ENCODE measurements around the gene GSTO2. TPM values are rescaled to one million over a fixed set of nuclear protein-coding genes. Genes with fewer than 3 reads are reported as not detected.

The GSTO2 gene
- total and polyA plus RNA-seq, 10 of the 15 experiments (the other 5 are each of a cell fraction or from before 2014, with no cell fraction given): 0.16 to 0.86 (median 0.46) TPM

- TF ChIP-seq BCL3 (IDR thresholded peaks at IDR 0.05; ENCODE audit: borderline replicate concordance, insufficient read depth, low read depth, low read length, poor library complexity, severe bottlenecking) (no peak), MAX (IDR thresholded peaks at IDR 0.05; ENCODE audit: low read depth, low read length) (no peak)
Measured at GRCh38 chr10:104321226-104321625, 52.2 kb downstream of the GSTO2 start (continued).

- BruUV-seq (replicated peaks): no TSS peak
- Histone ChIP-seq H3K9ac (ENCODE audit: control insufficient read depth, insufficient read depth, low read length) (no peak overlapping the region), H3K4me1 (ENCODE audit: control insufficient read depth, insufficient read depth, low read length) (peaks cover 30% of the 10 kb centered on the region), H3K4me2 (ENCODE audit: control insufficient read depth, insufficient read depth) (peak overlapping the region; percentile 12; the same call in 1 of the 2 replicates), H3K27ac (ENCODE audit: control insufficient read depth, insufficient read depth) (no peak overlapping the region), H4K20me1 (ENCODE audit: control insufficient read depth, insufficient read depth) (0 out of 2 replicates have a peak, but pooled peaks cover 8% of the 10 kb centered on the region), H2AFZ (ENCODE audit: control insufficient read depth, low read depth, low read length) (no peak overlapping the region), H3K27me3 (replicated peaks in 1 of 2; ENCODE audit: control insufficient read depth in 2 of 2, insufficient read depth in 2 of 2, low read length in 1 of 2) (no peaks in the 10 kb centered on the region), H3K36me3 (ENCODE audit: control insufficient read depth in 2 of 2, insufficient read depth in 2 of 2, low read length in 1 of 2) (peaks cover 4 to 10% of the 10 kb centered on the region in 2 experiments; a peak in 3 of 4 replicates), H3K79me2 (ENCODE audit: control insufficient read depth, insufficient read depth, low read length) (peaks cover 18% of the 10 kb centered on the region), H3K4me3 (no peak overlapping the region; the same call in 1 of the 2 replicates), H3K9me3 (replicated peaks; ENCODE audit: control insufficient read depth, insufficient read depth, low read length) (no peaks in the 10 kb centered on the region)
- RAD21 ChIA-PET (ENCODE audit: unreplicated experiment): interaction anchor here (0.7 to 1.4 kb wide), 5 partner anchors 14 to 193 kb away, joined by 3 to 15 read pairs (median 4); partner anchors contain the start of gene ITPRIP
- DNase-seq (ENCODE audit: low read depth, low spot score): no peak
- peak; percentile 24 for ATAC-seq
- POLR2A ChIA-PET: interaction anchor here (0.7 to 1.4 kb wide), 4 partner anchors 11 to 299 kb away, joined by 3 to 4 read pairs (median 3); no protein-coding TSS in a partner anchor
- SMC1A ChIA-PET (ENCODE audit: uncharacterized antibody, unreplicated experiment): interaction anchor here (1.0 to 3.3 kb wide), 8 partner anchors 13 to 49 kb away, joined by 3 to 13 read pairs (median 4); partner anchors contain the start of gene ITPRIP
- CTCF ChIA-PET: interaction anchor here (0.8 to 3.2 kb wide), 9 partner anchors 15 to 46 kb away, joined by 3 to 23 read pairs (median 4); partner anchors contain the start of genes CFAP58 and ITPRIP
- intact Hi-C loops (cut with micrococcal nuclease; ENCODE audit: unreplicated experiment) (no loop called here), in situ Hi-C loops (cut with MboI) (no loop called here)
- 52% methylated on average over 8 of the region's 8 CpGs for whole genome bisulfite sequencing (ENCODE audit: insufficient coverage, insufficient replicate concordance, low lambda C conversion rate, missing lambda C conversion rate)
- no peak for FAIRE-seq
- TF ChIP-seq YY1 (IDR thresholded peaks at IDR 0.05; ENCODE audit: low read depth, low read length): no peak
- TF ChIP-seq E2F8 (IDR thresholded peaks at IDR 0.05; ENCODE audit: low read depth, partially characterized antibody): no peak
- no peak for TF ChIP-seq IKZF2 (IDR thresholded peaks at IDR 0.05)
- no peak for TF ChIP-seq PRDM15 (CRISPR knock-in tag; IDR thresholded peaks at IDR 0.05)
- no peak for TF ChIP-seq PAX8 (IDR thresholded peaks at IDR 0.05)
- TF ChIP-seq MXI1 (IDR thresholded peaks at IDR 0.05; ENCODE audit: low read depth, low read length): no peak
- peak in 1 of 2 experiments; percentile 28; a peak in 1 of 4 replicates for TF ChIP-seq BHLHE40 (IDR thresholded peaks at IDR 0.05; ENCODE audit: borderline replicate concordance in 1 of 2, low read depth in 2 of 2, low read length in 1 of 2)
- no peak for TF ChIP-seq NFXL1 (IDR thresholded peaks at IDR 0.05; ENCODE audit: borderline replicate concordance)
- TF ChIP-seq IRF4 (IDR thresholded peaks at IDR 0.05; ENCODE audit: low read depth, low read length): no peak
- TF ChIP-seq BCL11A (IDR thresholded peaks at IDR 0.05; ENCODE audit: low read depth, low read length): no peak
Measured at GRCh38 chr10:104321725-104322415, 52.9 kb downstream of the GSTO2 start.

Measured in GM12878 (cell line).